ENCODE measurements around the gene CDH23.

DNA sequence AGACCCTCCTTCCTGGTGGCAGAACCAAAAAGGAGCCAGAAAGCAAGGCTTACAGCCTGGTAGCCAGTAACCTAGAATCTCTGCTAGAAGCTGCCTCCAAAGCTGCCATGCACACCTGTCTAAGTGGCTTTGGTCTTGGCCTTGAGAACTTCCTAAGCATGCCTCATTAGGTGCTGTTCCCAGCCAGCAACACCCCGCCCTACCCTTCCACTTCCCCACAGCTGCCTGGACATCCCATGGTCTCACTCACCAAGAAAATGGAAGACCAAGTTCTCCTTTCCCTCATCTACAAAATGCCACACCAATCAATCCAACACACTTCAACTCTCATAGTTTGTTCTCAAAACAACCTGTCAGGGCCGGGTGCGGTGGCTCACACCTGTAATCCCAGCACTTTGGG is 450.1 kb downstream of the CDH23 start:
- no peak for TF ChIP-seq EZH2 (IDR thresholded peaks at IDR 0.05; ENCODE audit: insufficient read depth, poor library complexity, severe bottlenecking)
- no peak for TF ChIP-seq EZH2phosphoT487 (IDR thresholded peaks at IDR 0.05; ENCODE audit: insufficient read depth, low read depth)

Measured in GM23248 (cell line).